HL-60 (cell line): Measurements from ENCODE around the gene PES1.

Experiments
- CTCF ChIP-seq: IDR thresholded peaks from one replicate; pipeline ENCODE4 v1.5.1; 2011; ENCODE audit warnings: low read length, control low read depth, inconsistent platforms; ENCODE audit not compliant: insufficient read depth
- GABPA ChIP-seq: IDR thresholded peaks from 2 replicates; pipeline ENCODE4 v1.6.1; 2012; ENCODE audit warnings: low read depth
- TF ChIP-seq, protein P1 (sequence below): IDR thresholded peaks from 2 replicates; pipeline ENCODE4 v1.6.1; 2012; ENCODE audit warnings: low read depth; ENCODE audit not compliant: insufficient replicate concordance

GRCh38 chr22:30586414-30586813 lies 5.3 kb downstream of the PES1 start:
- TF ChIP-seq CTCF = no peak
- TF ChIP-seq GABPA = no peak
- TF ChIP-seq, protein P1, sequence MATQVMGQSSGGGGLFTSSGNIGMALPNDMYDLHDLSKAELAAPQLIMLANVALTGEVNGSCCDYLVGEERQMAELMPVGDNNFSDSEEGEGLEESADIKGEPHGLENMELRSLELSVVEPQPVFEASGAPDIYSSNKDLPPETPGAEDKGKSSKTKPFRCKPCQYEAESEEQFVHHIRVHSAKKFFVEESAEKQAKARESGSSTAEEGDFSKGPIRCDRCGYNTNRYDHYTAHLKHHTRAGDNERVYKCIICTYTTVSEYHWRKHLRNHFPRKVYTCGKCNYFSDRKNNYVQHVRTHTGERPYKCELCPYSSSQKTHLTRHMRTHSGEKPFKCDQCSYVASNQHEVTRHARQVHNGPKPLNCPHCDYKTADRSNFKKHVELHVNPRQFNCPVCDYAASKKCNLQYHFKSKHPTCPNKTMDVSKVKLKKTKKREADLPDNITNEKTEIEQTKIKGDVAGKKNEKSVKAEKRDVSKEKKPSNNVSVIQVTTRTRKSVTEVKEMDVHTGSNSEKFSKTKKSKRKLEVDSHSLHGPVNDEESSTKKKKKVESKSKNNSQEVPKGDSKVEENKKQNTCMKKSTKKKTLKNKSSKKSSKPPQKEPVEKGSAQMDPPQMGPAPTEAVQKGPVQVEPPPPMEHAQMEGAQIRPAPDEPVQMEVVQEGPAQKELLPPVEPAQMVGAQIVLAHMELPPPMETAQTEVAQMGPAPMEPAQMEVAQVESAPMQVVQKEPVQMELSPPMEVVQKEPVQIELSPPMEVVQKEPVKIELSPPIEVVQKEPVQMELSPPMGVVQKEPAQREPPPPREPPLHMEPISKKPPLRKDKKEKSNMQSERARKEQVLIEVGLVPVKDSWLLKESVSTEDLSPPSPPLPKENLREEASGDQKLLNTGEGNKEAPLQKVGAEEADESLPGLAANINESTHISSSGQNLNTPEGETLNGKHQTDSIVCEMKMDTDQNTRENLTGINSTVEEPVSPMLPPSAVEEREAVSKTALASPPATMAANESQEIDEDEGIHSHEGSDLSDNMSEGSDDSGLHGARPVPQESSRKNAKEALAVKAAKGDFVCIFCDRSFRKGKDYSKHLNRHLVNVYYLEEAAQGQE = no peak
